A673 (cell line): ENCODE data around the gene TMEM259. TPM values are rescaled to one million over a fixed set of nuclear protein-coding genes. Genes with fewer than 3 reads are reported as not detected.

ENCODE experiments used
- BruUV-seq: library from RNA; stranded (reverse); fragments of 400-500 nt; replicated peaks from 2 replicates; lab custom pipeline; 2021; lab: Mats Ljungman, UMichigan
- CTCF ChIA-PET: fragments of 300-600 bp; sonication (Branson Sonifier 250); formaldehyde crosslinking; loops from one replicate; lab custom pipeline; 2022; ENCODE audit warnings: antibody characterized with exemption; lab: Charles Lee
- POLR2A ChIA-PET: fragments of 300-600 bp; sonication (Branson Sonifier 250); formaldehyde crosslinking; loops from one replicate; lab custom pipeline; 2022; ENCODE audit warnings: antibody characterized with exemption; ENCODE audit not compliant: low non-redundant PET; lab: Charles Lee
- DNase-seq: peaks from one replicate; pipeline ENCODE4 v3.0.0-alpha.2; 2015; ENCODE audit warnings: low spot score
- H3K27ac ChIP-seq: fragments of 200-600 bp; sonication (generic); 2 replicates; pipeline ENCODE4 v1.5.1; 2016; ENCODE audit warnings: mixed run types, low read depth, mild to moderate bottlenecking, mixed read lengths, antibody characterized with exemption, low read length; ENCODE audit not compliant: poor library complexity, severe bottlenecking
- H3K27me3 ChIP-seq: fragments of 200-600 bp; sonication (generic); replicated peaks from 2 replicates; pipeline ENCODE4 v1.6.1; 2017; ENCODE audit warnings: mixed run types, low read depth, mild to moderate bottlenecking, mixed read lengths, antibody characterized with exemption, low read length; ENCODE audit not compliant: insufficient read depth, poor library complexity
- H3K36me3 ChIP-seq: fragments of 200-600 bp; sonication (generic); 2 replicates; pipeline ENCODE4 v1.6.1; 2016; ENCODE audit warnings: mixed run types, mild to moderate bottlenecking, mixed read lengths, antibody characterized with exemption, low read length; ENCODE audit not compliant: insufficient read depth, poor library complexity, severe bottlenecking
- H3K4me1 ChIP-seq: fragments of 200-600 bp; sonication (generic); 2 replicates; pipeline ENCODE4 v1.6.1; 2017; ENCODE audit warnings: mixed run types, mild to moderate bottlenecking, mixed read lengths, antibody characterized with exemption, low read length; ENCODE audit not compliant: insufficient read depth, poor library complexity, severe bottlenecking
- H3K4me3 ChIP-seq: fragments of 200-600 bp; sonication (generic); 2 replicates; pipeline ENCODE4 v1.5.1; 2016; ENCODE audit warnings: low read depth, mixed run types, mild to moderate bottlenecking, mixed read lengths, low read length; ENCODE audit not compliant: poor library complexity, severe bottlenecking
- H3K9me3 ChIP-seq: fragments of 200-600 bp; sonication (generic); 2 replicates; pipeline ENCODE4 v1.6.1; 2016; ENCODE audit warnings: mixed run types, low read depth, mild to moderate bottlenecking, mixed read lengths, antibody characterized with exemption, low read length; ENCODE audit not compliant: poor library complexity, severe bottlenecking
- CTCF ChIP-seq: fragments of 300-800, 200-600 bp; sonication (generic); conservative IDR thresholded peaks from 2 replicates; pipeline ENCODE4 v1.5.1; 2017; ENCODE audit warnings: low read depth, mild to moderate bottlenecking, antibody characterized with exemption, low read length, moderate library complexity, mixed read lengths
- EZH2 ChIP-seq: fragments of 200-600 bp; sonication (generic); IDR thresholded peaks from 2 replicates; pipeline ENCODE4 v1.6.1; 2017; ENCODE audit warnings: borderline replicate concordance, low read depth, mild to moderate bottlenecking, mixed read lengths, antibody characterized with exemption, low read length; ENCODE audit not compliant: poor library complexity, severe bottlenecking
- intact Hi-C: fragments of 100-400 bp; cut with micrococcal nuclease; formaldehyde crosslinking; loops from one replicate; pipeline ENCODE4 v1.10.0; 2022; ENCODE audit not compliant: unreplicated experiment
- total RNA-seq: library from RNA; stranded (reverse); gene quantifications from 2 replicates; pipeline ENCODE4 v1.2.3, GENCODE V29; 2021

Gene TMEM259
- total RNA-seq, 1 experiment from 2014 or later: 151 TPM

GRCh38 chr19:1046117-1046626 lies 25.2 kb upstream of the TMEM259 start:
- intact Hi-C loops: no loop called here
- peaks cover 24% of the 10 kb centered on the region for H3K4me1 ChIP-seq
- H3K9me3 ChIP-seq: no peaks in the 10 kb centered on the region
- TF ChIP-seq CTCF: no peak
- TF ChIP-seq EZH2: no peak
- POLR2A ChIA-PET: no interaction called here
- H3K4me3 ChIP-seq: no peak overlapping the region
- H3K36me3 ChIP-seq: no peaks in the 10 kb centered on the region
- DNase-seq: no peak
- no TSS peak for BruUV-seq
- no peak overlapping the region for H3K27ac ChIP-seq
- CTCF ChIA-PET: no interaction called here
- H3K27me3 ChIP-seq: no peaks in the 10 kb centered on the region

DNA sequence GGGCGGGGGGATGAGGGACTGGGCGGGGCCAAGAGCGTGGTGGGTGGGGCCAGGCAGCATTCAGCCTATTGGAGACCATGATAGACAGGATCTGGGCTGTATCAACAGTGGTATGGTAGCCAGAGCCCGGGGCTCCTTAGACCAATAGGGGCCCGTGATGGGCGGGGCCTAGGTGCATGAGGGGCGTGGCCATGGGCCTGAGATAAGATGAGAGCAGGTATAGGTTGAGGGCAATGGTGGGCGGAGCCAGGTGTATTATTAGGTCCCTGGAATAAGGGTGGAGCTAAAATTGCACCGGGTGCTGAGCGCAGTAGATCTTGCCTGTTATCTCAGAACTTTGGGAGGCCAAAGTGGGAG lies 24.3 kb upstream of the TMEM259 start:
- TF ChIP-seq EZH2: no peak
- no peak for TF ChIP-seq CTCF
- no TSS peak for BruUV-seq
- peak; percentile 85 for DNase-seq
- H3K4me3 ChIP-seq: no peak overlapping the region
- no peaks in the 10 kb centered on the region for H3K36me3 ChIP-seq
- H3K9me3 ChIP-seq: no peaks in the 10 kb centered on the region
- intact Hi-C loops: no loop called here
- H3K27ac ChIP-seq: no peak overlapping the region
- H3K27me3 ChIP-seq: no peaks in the 10 kb centered on the region
- H3K4me1 ChIP-seq: peaks cover 31% of the 10 kb centered on the region
- POLR2A ChIA-PET: no interaction called here
- CTCF ChIA-PET: no interaction called here

- no peak for TF ChIP-seq EZH2
- no peak for TF ChIP-seq CTCF
- POLR2A ChIA-PET: interaction anchor here (0.6 kb wide), 1 partner anchor 24 kb away, joined by 13 read pairs; the partner anchor contains the start of gene ARHGAP45
- DNase-seq: peak; percentile 57
- BruUV-seq: no TSS peak
- no peaks in the 10 kb centered on the region for H3K27me3 ChIP-seq
- H3K27ac ChIP-seq: peak overlapping the region; percentile 73
- CTCF ChIA-PET: no interaction called here
- no peaks in the 10 kb centered on the region for H3K9me3 ChIP-seq
- peak overlapping the region; percentile 54 for H3K4me3 ChIP-seq
- no peaks in the 10 kb centered on the region for H3K36me3 ChIP-seq
- intact Hi-C loops: no loop called here
- peaks cover 31% of the 10 kb centered on the region for H3K4me1 ChIP-seq
These were observed 22.0 kb upstream of the TMEM259 start for GRCh38 chr19:1042689-1043511.
